Neutrophil (primary cell): ENCODE data around the gene KRT81.
"Not testable (repeated sequence)": the region's sequence is repeated elsewhere in the genome, so short reads cannot be mapped to it uniquely, and the experiment has no call there.

Source experiments
- H3K27ac ChIP-seq: fragments of 200-600 bp; sonication (generic); 2 replicates; pipeline ENCODE4 v1.5.1; 2016; ENCODE audit warnings: mild to moderate bottlenecking, moderate library complexity
- H3K27me3 ChIP-seq: fragments of 200-600 bp; sonication (generic); 2 replicates; pipeline ENCODE4 v1.6.0; 2016; ENCODE audit warnings: mild to moderate bottlenecking
- H3K36me3 ChIP-seq: fragments of 200-600 bp; sonication (generic); 2 replicates; pipeline ENCODE4 v1.5.1; 2017
- H3K4me1 ChIP-seq, 2 experiments: fragments of 200-600 bp in 1 of 2; sonication (generic) in 1 of 2; 1 replicate in 1 of 2; 2 replicates in 1 of 2; pipeline versions ENCODE4 v1.5.1 to v1.6.1; 2013 to 2016; ENCODE audit warnings: low read depth in 1 of 2, low read length in 1 of 2, mild to moderate bottlenecking in 1 of 2, moderate library complexity in 1 of 2; ENCODE audit not compliant: control insufficient read depth in 1 of 2, insufficient read depth in 1 of 2
- H3K4me3 ChIP-seq, 2 experiments: fragments of 200-600 bp in 1 of 2; sonication (generic) in 1 of 2; 1 replicate in 1 of 2; 2 replicates in 1 of 2; pipeline ENCODE4 v1.5.1; 2013 to 2016; ENCODE audit warnings: low read depth in 1 of 2, low read length in 1 of 2, mild to moderate bottlenecking in 1 of 2, moderate library complexity in 1 of 2
- H3K9me3 ChIP-seq: fragments of 200-600 bp; sonication (generic); 2 replicates; pipeline ENCODE4 v1.5.1; 2016
- CTCF ChIP-seq: fragments of 200-600 bp; sonication (generic); IDR thresholded peaks from 2 replicates; pipeline ENCODE4 v1.5.1; 2016; ENCODE audit warnings: antibody characterized with exemption

Gene KRT81

GRCh38 chr12:52259657-52260243 is 31.6 kb downstream of the KRT81 start:
- no peak overlapping the region for H3K27ac ChIP-seq
- H3K9me3 ChIP-seq, result no peaks in the 10 kb centered on the region
- H3K4me1 ChIP-seq, result peaks cover 0 to 5% of the 10 kb centered on the region in 2 experiments
- no peak overlapping the region for H3K4me3 ChIP-seq
- TF ChIP-seq CTCF, result no peak
- H3K27me3 ChIP-seq, result peaks cover 98% of the 10 kb centered on the region
- H3K36me3 ChIP-seq, result no peaks in the 10 kb centered on the region

- Histone ChIP-seq H3K4me3 (no peak overlapping the region), H3K36me3 (no peaks in the 10 kb centered on the region), H3K4me1 (peaks cover 0 to 5% of the 10 kb centered on the region in 2 experiments), H3K27me3 (peaks cover 98% of the 10 kb centered on the region), H3K9me3 (no peaks in the 10 kb centered on the region), H3K27ac (no peak overlapping the region)
- TF ChIP-seq CTCF, result no peak
These were observed 32.9 kb downstream of the KRT81 start for GRCh38 chr12:52258335-52258901.

- not testable (repeated sequence) for H3K4me3 ChIP-seq, H3K4me1 ChIP-seq, H3K9me3 ChIP-seq, H3K36me3 ChIP-seq, H3K27ac ChIP-seq
- peaks cover 97% of the 10 kb centered on the region for H3K27me3 ChIP-seq
These were observed 33.4 kb downstream of the KRT81 start for GRCh38 chr12:52257922-52258321.

- Histone ChIP-seq H3K27me3 (peaks cover 99% of the 10 kb centered on the region), H3K4me3 (no peak overlapping the region), H3K27ac (no peak overlapping the region), H3K36me3 (no peaks in the 10 kb centered on the region), H3K9me3 (no peaks in the 10 kb centered on the region), H3K4me1 (no peaks in the 10 kb centered on the region)
- TF ChIP-seq CTCF, result no peak
These were observed 34.2 kb downstream of the KRT81 start for GRCh38 chr12:52257074-52257551.

- no peak overlapping the region for H3K27ac ChIP-seq
- no peak overlapping the region for H3K4me3 ChIP-seq
- no peaks in the 10 kb centered on the region for H3K4me1 ChIP-seq
- H3K9me3 ChIP-seq, result no peaks in the 10 kb centered on the region
- TF ChIP-seq CTCF, result no peak
- peaks cover 99% of the 10 kb centered on the region for H3K27me3 ChIP-seq
- no peaks in the 10 kb centered on the region for H3K36me3 ChIP-seq
These were observed 34.8 kb downstream of the KRT81 start for GRCh38 chr12:52256584-52256935.

GRCh38 chr12:52255926-52256583 is 35.3 kb downstream of the KRT81 start:
- TF ChIP-seq CTCF, result no peak
- H3K27ac ChIP-seq, result no peak overlapping the region
- H3K27me3 ChIP-seq, result peaks cover 99% of the 10 kb centered on the region
- no peaks in the 10 kb centered on the region for H3K9me3 ChIP-seq
- no peaks in the 10 kb centered on the region for H3K4me1 ChIP-seq
- H3K4me3 ChIP-seq, result no peak overlapping the region
- no peaks in the 10 kb centered on the region for H3K36me3 ChIP-seq
